GM23338 (cell line): ENCODE results near the gene USP7. TPM values are rescaled to one million over a fixed set of nuclear protein-coding genes. Genes with fewer than 3 reads are reported as not detected.

Experiments
- ATAC-seq: fragments of 200-7000 bp; cut with Tn5 transposase; 3 replicates; pipeline ENCODE4 v1.9.1; 2020
- DNase-seq: peaks from one replicate; pipeline ENCODE4 v3.0.0-alpha.2; 2015; ENCODE audit warnings: low spot score
- H2AFZ ChIP-seq: fragments of 200-600 bp; sonication (generic); 2 replicates; pipeline ENCODE4 v1.8.0; 2016; ENCODE audit warnings: antibody characterized with exemption, mild to moderate bottlenecking, moderate library complexity
- H3F3A ChIP-seq: fragments of 200-600 bp; sonication (generic); replicated peaks from 2 replicates; pipeline ENCODE4 v1.8.0; 2017; ENCODE audit warnings: antibody characterized with exemption, mixed run types, low read depth
- H3K27ac ChIP-seq: fragments of 200-600 bp; sonication (generic); 2 replicates; pipeline ENCODE4 v1.6.1; 2016; ENCODE audit warnings: low read depth
- H3K27me3 ChIP-seq: fragments of 200-600 bp; sonication (generic); 2 replicates; pipeline ENCODE4 v1.8.0; 2016; ENCODE audit warnings: mild to moderate bottlenecking, mixed run types, moderate library complexity; ENCODE audit not compliant: insufficient read depth
- H3K36me3 ChIP-seq: fragments of 200-600 bp; sonication (generic); 2 replicates; pipeline ENCODE4 v1.8.0; 2016; ENCODE audit warnings: mild to moderate bottlenecking; ENCODE audit not compliant: insufficient read depth
- H3K4me1 ChIP-seq: fragments of 200-600 bp; sonication (generic); 2 replicates; pipeline ENCODE4 v1.8.0; 2016; ENCODE audit warnings: mild to moderate bottlenecking, moderate library complexity; ENCODE audit not compliant: insufficient read depth
- H3K4me2 ChIP-seq: fragments of 200-600 bp; sonication (generic); 2 replicates; pipeline ENCODE4 v1.7.1; 2017; ENCODE audit warnings: mixed run types
- H3K4me3 ChIP-seq: fragments of 200-600 bp; sonication (generic); 2 replicates; pipeline ENCODE4 v1.6.1; 2016; ENCODE audit warnings: mixed run types
- H3K79me2 ChIP-seq: fragments of 200-600 bp; sonication (generic); replicated peaks from 2 replicates; pipeline ENCODE4 v1.8.0; 2017; ENCODE audit warnings: mild to moderate bottlenecking; ENCODE audit not compliant: insufficient read depth
- H3K9me2 ChIP-seq: fragments of 200-600 bp; sonication (generic); 2 replicates; pipeline ENCODE4 v1.8.0; 2017; ENCODE audit not compliant: insufficient read depth
- H4K20me1 ChIP-seq: fragments of 200-600 bp; sonication (generic); replicated peaks from 2 replicates; pipeline ENCODE4 v1.8.0; 2017; ENCODE audit warnings: mild to moderate bottlenecking; ENCODE audit not compliant: insufficient read depth
- H3K27ac Mint-ChIP-seq: 2 replicates; pipeline ENCODE4 v1.8.0; 2020; ENCODE audit warnings: inconsistent platforms, mild to moderate bottlenecking, moderate library complexity, mixed read lengths
- H3K27me3 Mint-ChIP-seq: 3 replicates; pipeline ENCODE4 v1.8.0; 2022; ENCODE audit warnings: low read depth, mild to moderate bottlenecking, moderate library complexity, mixed read lengths, inconsistent platforms; ENCODE audit not compliant: insufficient read depth, poor library complexity
- H3K36me3 Mint-ChIP-seq: 3 replicates; pipeline ENCODE4 v1.8.0; 2021; ENCODE audit warnings: low read depth, mild to moderate bottlenecking, inconsistent platforms, moderate library complexity, mixed read lengths
- H3K4me1 Mint-ChIP-seq: 3 replicates; pipeline ENCODE4 v1.8.0; 2020; ENCODE audit warnings: mild to moderate bottlenecking, inconsistent platforms, mixed read lengths
- H3K4me3 Mint-ChIP-seq: 3 replicates; pipeline ENCODE4 v1.8.0; 2021; ENCODE audit warnings: moderate library complexity, mild to moderate bottlenecking, inconsistent platforms, mixed read lengths
- H3K9me3 Mint-ChIP-seq: 3 replicates; pipeline ENCODE4 v1.8.0; 2020; ENCODE audit warnings: moderate library complexity, mild to moderate bottlenecking, inconsistent platforms, mixed read lengths
- EZH2 ChIP-seq: fragments of 200-600 bp; sonication (generic); IDR thresholded peaks from one replicate; pipeline ENCODE4 v1.8.0; 2017; ENCODE audit warnings: antibody characterized with exemption, mild to moderate bottlenecking, low read depth; ENCODE audit not compliant: unreplicated experiment
- NANOG ChIP-seq: IDR thresholded peaks from 2 replicates; pipeline ENCODE4 v1.6.1; 2016; ENCODE audit warnings: antibody characterized with exemption, borderline replicate concordance
- POLR2AphosphoS5 ChIP-seq: IDR thresholded peaks from 2 replicates; pipeline ENCODE4 v1.6.1; 2016; ENCODE audit warnings: antibody characterized with exemption, low read depth
- STAT1 ChIP-seq: IDR thresholded peaks from one replicate; pipeline ENCODE4 v1.6.1; 2016; ENCODE audit warnings: antibody characterized with exemption; ENCODE audit not compliant: unreplicated experiment
- polyA plus RNA-seq: library from polyadenylated mRNA; unstranded; fragments of >200 nt; fragmentation: Nextera tagmentation; extraction: Ambion mirVana; gene quantifications from 2 replicates; pipeline ENCODE4 v1.2.1, GENCODE V29; 2016
- total RNA-seq: library from RNA; depleted of rRNA; stranded (reverse); fragments of >200 nt; shearing (Covaris generic); gene quantifications from 2 replicates; pipeline ENCODE4 v1.2.3, GENCODE V29; 2014

Gene USP7
- total and polyA plus RNA-seq, 2 experiments from 2014 or later = 42.3 to 130 TPM

DNA sequence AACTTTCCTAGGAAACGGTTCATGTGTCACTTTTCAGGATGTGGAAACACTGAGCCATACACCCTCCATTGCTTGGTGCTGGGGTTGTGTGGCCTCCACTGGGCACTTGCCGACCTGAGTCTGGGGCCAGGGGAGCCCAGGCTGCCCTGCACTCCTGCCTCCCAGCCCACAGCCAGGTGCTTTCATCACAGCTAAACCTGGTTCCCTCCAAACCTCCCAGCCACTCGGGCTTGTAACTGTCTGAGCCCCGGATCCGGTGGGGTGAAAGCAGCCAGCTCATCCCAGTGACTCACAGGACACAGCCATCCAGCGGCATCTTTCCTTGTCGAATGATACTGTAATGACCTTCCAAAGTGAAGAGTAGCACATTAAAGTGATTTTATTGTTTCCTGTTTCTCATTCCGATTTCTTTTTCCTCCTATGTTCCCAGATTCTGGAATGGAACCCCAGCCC, 114.7 kb downstream of the USP7 start:
- Histone ChIP-seq H3K9me2 (no peaks in the 10 kb centered on the region), H3K27ac (peak overlapping the region; percentile 84), H2AFZ (no peak overlapping the region), H3K4me1 (peaks cover 28% of the 10 kb centered on the region), H3K27me3 (no peaks in the 10 kb centered on the region), H3F3A (peaks cover 41% of the 10 kb centered on the region), H3K79me2 (peaks cover 18% of the 10 kb centered on the region), H3K4me2 (peak overlapping the region; percentile 48), H3K4me3 (no peak overlapping the region), H3K36me3 (peaks cover 15% of the 10 kb centered on the region; the same call in 1 of the 2 replicates), H4K20me1 (peaks cover 3% of the 10 kb centered on the region; the same call in 1 of the 2 replicates)
- Mint-ChIP-seq H3K9me3 (peaks cover 3% of the 10 kb centered on the region; the same call in 1 of the 3 replicates), H3K4me1 (peaks cover 49% of the 10 kb centered on the region), H3K36me3 (peaks cover 64% of the 10 kb centered on the region), H3K27me3 (peaks cover 36% of the 10 kb centered on the region), H3K27ac (peak overlapping the region; percentile 88), H3K4me3 (no peak overlapping the region; the same call in 2 of the 3 replicates)
- TF ChIP-seq STAT1 (no peak), POLR2AphosphoS5 (peak; percentile 36; the same call in 1 of the 2 replicates)
- DNase-seq = no peak
- no peak; the same call in 2 of the 3 replicates for ATAC-seq

- H3K4me2 ChIP-seq = no peak overlapping the region
- H3K27me3 ChIP-seq = no peaks in the 10 kb centered on the region
- H3K36me3 Mint-ChIP-seq = peaks cover 58% of the 10 kb centered on the region
- no peaks in the 10 kb centered on the region for H3K9me2 ChIP-seq
- peaks cover 3% of the 10 kb centered on the region; the same call in 1 of the 3 replicates for H3K9me3 Mint-ChIP-seq
- H3K4me3 Mint-ChIP-seq = no peak overlapping the region
- peaks cover 39% of the 10 kb centered on the region for H3K27me3 Mint-ChIP-seq
- H3K79me2 ChIP-seq = peaks cover 20% of the 10 kb centered on the region
- peaks cover 26% of the 10 kb centered on the region for H3K4me1 ChIP-seq
- no peak for ATAC-seq
- H4K20me1 ChIP-seq = peaks cover 3% of the 10 kb centered on the region; the same call in 1 of the 2 replicates
- no peak overlapping the region for H2AFZ ChIP-seq
- TF ChIP-seq NANOG = no peak
- no peak overlapping the region for H3K4me3 ChIP-seq
- H3K4me1 Mint-ChIP-seq = peaks cover 52% of the 10 kb centered on the region
- H3K27ac ChIP-seq = peak overlapping the region; percentile 84
- peak overlapping the region; percentile 30; the same call in 1 of the 2 replicates for H3K27ac Mint-ChIP-seq
- peaks cover 10% of the 10 kb centered on the region; the same call in 1 of the 2 replicates for H3K36me3 ChIP-seq
- H3F3A ChIP-seq = peaks cover 36% of the 10 kb centered on the region
- no peak for DNase-seq
Measured at GRCh38 chr16:8848231-8848938, 115.3 kb downstream of the USP7 start.

GRCh38 chr16:8847623-8848022, 116.1 kb downstream of the USP7 start:
- H4K20me1 ChIP-seq = peaks cover 3% of the 10 kb centered on the region; the same call in 1 of the 2 replicates
- H3K27me3 ChIP-seq = no peaks in the 10 kb centered on the region
- H3K36me3 Mint-ChIP-seq = peaks cover 50% of the 10 kb centered on the region
- H3K4me3 Mint-ChIP-seq = no peak overlapping the region
- H3K9me3 Mint-ChIP-seq = peaks cover 3% of the 10 kb centered on the region; the same call in 1 of the 3 replicates
- H3K4me1 ChIP-seq = peaks cover 21% of the 10 kb centered on the region
- no peak for DNase-seq
- peak overlapping the region; percentile 69; the same call in 1 of the 2 replicates for H3K27ac ChIP-seq
- 0 out of 2 replicates have a peak, but pooled peaks cover 3% of the 10 kb centered on the region for H3K36me3 ChIP-seq
- peaks cover 49% of the 10 kb centered on the region for H3K4me1 Mint-ChIP-seq
- H3K4me2 ChIP-seq = no peak overlapping the region
- no peak overlapping the region for H3K4me3 ChIP-seq
- ATAC-seq = no peak
- no peak overlapping the region for H2AFZ ChIP-seq
- H3F3A ChIP-seq = peaks cover 29% of the 10 kb centered on the region
- H3K9me2 ChIP-seq = no peaks in the 10 kb centered on the region
- H3K79me2 ChIP-seq = peaks cover 20% of the 10 kb centered on the region
- H3K27me3 Mint-ChIP-seq = peaks cover 38% of the 10 kb centered on the region
- TF ChIP-seq EZH2 (no peak), POLR2AphosphoS5 (0 out of 2 replicates have a peak, but pooled peaks have one; percentile 25)
- H3K27ac Mint-ChIP-seq = peak overlapping the region; percentile 35; the same call in 1 of the 2 replicates
